ENCODE results near the gene CLDN14.

- TF ChIP-seq CTCF (IDR thresholded peaks at IDR 0.05; ENCODE audit: insufficient read depth, low read depth, low read length), result no peak
- no peak for TF ChIP-seq EZH2 (IDR thresholded peaks at IDR 0.05; ENCODE audit: insufficient read depth, low read length)
Measured at GRCh38 chr21:36434144-36434543, 45.8 kb downstream of the CLDN14 start.

Measured in astrocyte (in vitro differentiated cells and primary cell).